GM21737 (cell line): ENCODE results near the gene TTLL10.

Experiments used
- ATAC-seq: cut with Tn5 transposase; IDR thresholded peaks from one replicate; pipeline ENCODE4 v1.9.1; 2021; ENCODE audit warnings: mild to moderate bottlenecking, moderate library complexity; ENCODE audit not compliant: unreplicated experiment

Gene TTLL10

DNA sequence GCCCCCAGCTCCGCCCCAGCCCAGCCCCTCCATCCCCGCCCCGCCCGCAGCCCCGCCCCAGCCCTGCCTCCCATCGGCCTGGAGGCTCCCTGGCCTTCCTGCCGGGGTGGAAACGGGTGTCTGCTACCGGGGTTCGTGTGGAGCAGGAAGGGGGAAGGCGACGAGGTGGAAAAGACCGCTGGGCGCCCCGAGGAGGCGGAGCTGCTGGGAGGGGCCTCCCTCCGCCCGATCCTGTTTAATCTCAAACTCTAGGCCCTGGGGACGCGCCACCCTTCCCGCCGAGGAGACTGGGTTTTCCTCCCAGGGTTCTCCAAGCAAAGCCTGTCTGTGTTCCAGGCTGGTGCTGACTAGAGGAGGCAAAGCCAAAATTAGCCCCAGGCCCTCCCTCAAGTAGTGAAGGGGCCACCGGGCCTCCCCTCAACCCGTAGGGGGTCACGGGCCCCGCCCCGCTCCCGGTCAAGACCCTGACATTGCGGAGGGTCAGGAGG, 16.2 kb upstream of the TTLL10 start:
- no peak for ATAC-seq

DNA sequence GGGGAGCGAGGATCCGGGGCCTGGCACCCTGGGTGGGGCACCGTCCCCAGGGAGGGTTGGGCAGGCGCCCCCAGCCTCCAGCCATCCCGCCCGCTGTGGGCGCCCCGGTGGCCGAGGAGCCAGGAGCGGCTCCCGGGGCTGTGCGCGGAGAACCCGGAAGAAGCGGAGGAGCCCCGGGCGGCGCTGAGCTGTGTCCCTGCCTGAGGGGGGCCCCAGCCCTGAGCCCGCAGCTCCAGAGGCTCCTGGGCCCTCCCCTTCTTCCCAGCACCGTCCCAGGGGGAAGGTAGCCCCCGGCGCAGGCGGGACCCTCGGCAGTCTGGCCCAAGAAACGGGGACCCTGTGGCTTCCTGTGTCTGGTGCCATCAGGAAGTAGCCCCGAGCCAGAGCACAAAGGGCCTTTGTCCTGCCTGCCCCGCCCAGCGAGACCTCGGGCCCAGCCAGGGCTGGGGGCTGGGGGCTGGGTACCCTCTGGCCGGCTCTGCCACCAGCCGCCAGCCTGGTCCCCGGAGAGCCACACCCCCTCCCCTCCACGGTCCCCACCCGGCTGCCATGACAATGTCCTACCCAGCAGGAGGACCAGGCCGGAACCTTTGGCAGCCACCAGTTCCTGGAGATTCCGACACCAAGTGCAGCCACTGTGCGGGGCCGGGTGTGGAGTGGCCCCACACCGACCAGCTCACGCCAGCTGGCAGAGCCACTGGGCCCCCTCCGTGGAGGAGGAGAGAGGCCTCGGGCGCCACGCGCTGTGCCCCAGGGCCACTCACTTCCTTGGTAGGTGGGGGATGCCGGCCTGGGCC, 15.6 kb upstream of the TTLL10 start:
- ATAC-seq, result no peak

DNA sequence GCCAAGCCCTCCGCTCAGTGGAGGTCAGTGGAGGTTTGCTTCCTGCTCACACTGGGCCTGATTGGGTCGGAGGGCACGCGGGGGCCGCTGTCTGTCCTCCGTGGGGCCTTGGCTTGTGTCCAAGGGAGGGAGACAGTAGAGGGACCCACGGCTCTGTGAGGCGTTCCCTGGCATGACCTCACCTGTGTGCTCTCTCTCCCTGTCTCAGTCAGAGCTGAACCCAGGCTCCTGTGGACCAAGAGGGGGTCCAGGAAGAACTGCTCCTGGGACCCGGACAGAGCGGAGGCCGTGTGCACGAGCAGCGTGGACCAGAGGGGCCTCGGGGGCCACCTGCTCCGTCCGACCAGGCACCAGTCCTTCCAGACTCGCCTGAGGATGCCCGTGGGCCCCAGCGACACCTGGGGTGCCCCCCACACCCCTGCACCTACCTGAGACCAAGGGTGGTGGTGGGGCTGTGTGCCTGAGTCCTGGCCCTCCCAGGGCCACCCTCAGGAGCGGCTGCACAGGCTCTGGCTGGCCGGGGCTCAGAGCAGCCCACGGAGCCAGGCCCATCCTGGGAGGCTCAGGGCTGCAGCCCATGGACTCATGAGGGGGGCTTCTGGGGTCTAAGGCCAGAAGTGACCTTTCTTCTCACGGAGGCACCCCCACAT, 13.3 kb upstream of the TTLL10 start:
- ATAC-seq, result no peak

DNA sequence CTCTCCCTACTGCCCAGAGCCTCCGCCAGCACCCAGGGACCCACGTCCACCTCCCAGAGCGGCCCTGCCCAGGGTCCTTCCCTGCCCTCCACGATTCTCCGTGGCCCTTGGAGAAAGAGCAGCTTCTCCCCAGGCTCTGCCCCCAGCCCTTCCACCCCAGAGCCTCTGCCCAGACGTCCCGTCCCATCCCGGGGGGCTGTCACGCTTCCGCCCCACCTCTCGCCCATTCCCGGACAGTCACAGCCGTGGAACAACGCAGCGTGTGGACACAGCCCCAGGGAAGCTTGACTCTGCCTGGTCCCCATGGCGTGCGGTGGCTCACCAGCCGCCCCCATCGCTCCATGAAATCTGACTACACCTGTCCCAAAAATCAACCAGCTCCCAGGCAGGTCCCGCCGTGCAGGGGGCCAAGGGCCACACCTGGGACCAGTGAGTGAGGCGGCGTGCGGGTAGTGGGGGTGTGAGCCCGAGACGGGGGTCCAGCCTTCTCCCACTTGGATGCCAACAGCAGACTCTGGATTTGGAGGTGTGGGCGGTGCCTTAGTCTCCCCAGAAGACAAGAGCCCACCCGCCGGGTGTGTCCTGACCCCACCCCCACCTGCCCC, 12.5 kb upstream of the TTLL10 start:
- no peak for ATAC-seq

DNA sequence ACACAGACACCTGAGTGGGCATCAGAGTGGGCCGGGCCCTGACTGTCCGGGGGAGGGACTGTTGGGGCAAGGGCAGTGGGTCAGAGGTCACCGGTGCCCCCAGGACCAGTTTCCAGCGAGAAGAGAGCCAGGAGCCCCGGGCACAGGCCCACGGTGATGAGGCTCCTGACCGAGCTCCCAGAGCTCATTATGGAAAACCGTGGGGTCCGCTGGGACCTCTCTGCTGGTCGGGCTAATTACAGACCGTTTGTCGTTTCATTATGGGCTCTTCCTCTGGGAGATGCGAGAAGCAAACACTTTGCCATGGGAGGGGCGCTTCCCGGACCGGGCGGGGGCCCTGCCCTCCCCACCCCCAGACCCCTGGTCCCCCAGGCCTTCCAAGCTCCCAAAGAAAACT, 12.0 kb upstream of the TTLL10 start:
- no peak for ATAC-seq

DNA sequence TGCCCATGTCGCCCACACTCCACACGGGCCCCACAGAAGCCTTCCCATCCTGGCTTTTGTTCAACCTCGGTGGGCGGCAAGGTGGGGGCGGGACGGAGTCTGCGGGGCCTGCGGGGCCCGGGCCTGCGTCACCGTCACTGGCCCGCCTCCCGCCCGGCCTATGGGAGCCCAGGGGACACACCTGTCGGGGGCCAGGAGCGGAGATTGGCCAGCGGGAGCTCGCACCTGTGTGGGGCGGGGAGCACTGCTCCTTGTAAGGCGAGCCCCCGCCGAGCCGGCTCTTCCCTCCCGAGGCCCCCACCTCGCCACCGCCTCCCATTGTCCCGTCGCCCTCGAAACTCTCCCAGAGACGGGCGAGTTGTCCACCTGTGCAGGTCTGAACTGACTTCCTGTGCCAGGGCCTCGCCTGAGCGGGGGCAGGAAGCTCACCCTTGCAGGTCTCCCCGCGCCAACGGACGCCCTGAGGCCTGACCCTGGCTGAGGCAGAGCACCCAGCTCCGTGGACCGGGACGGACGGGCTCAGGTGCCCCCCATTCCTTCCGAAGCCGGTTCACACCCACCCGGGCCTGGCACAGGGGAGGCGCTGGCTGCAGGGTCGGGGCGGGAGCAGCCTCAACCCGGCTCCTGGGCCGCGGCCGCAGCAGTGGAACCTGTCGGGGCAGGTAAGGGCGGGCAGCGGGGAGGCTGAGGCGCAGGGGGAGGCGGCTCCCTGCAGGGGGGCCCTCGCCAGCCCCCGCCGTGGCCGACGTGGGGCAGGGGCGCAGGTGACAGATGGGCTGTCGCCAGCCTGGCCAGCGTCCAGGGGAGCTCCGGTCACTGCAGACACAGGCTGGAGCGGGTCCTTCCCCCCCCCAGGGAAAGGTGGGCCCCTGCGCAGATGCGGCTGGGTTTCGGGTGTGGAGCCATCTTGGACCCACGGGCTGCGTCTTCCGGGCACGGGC, 10.8 kb upstream of the TTLL10 start:
- no peak for ATAC-seq

DNA sequence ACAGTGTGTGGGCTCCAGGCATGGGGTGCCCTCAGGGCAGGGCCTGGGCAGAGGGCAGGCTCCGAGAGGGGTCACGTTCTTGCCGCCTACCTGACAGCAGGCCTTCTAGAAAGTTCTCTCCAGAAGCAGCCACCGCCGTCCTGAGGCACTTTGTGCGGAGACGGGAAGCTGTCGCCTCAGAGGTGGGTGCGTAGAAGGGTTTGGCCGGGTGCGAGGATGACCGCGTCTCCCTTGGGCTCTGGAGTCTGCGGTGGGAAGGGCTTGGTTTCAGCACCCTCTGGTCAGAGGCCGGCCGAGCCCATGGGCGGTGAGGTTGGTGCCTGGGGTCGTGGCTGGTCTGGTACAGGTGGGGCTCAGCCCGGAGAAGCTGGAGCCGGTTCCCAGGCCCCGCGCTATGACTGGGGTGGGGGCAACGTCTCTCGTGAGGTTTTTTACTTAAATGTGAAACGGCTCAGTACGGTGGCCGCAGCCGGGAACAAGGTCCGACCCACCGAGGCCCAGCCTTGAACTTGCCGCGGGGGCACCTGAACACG, 10.1 kb upstream of the TTLL10 start:
- no peak for ATAC-seq

DNA sequence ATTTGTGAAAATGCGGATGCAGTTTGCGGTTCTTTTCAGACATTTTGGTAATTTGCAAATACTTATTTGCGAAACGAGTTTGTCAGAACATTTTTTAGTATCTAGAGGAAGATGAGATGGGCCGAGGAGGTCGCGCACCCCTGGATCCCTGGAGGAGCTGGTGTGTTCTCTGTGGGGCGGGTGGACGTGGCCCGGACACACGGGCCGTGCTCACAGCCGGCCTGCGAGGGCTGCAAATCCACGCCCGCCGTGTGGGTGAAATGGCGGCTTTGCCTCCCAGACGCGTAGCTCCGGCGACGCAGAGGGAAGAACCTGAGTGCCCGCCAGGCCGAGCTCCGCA, 9.3 kb upstream of the TTLL10 start:
- ATAC-seq, result no peak

DNA sequence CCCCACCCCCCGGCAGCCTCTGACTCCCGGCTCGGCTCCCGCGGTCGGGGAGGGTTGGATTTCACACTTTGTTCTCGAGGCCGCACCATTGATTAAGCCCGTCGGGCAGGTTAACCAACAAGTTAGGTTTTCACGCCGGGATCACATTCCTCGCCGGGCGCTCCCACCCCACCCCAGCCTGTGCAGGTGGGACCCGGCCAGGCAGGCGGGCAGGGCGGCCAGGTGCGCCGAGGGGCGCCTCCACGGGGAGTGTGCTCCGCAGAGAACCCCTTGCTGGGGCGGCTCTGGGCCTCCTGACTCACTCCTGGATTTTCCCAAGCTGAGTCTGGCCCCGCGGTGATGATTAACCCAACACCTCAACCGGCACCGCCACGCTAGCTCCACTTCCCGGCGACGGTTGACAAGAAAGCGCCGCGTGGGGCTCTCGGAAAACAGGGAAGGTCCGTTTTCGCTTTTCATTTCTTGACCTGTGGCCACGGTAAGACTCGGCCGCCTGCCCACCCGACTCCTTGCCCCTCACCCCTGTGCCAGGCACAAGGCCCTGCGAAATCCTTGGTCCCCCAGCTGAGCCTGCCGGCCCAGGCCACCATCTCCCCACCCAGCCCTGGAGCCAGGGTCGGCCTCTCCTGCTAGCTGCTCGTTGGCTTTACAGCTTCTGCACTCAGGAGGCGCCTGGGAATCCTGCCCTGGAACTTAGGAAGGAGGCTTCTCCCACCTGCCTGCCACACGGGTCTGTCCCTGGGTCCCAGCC, 8.8 kb upstream of the TTLL10 start:
- ATAC-seq, result no peak

DNA sequence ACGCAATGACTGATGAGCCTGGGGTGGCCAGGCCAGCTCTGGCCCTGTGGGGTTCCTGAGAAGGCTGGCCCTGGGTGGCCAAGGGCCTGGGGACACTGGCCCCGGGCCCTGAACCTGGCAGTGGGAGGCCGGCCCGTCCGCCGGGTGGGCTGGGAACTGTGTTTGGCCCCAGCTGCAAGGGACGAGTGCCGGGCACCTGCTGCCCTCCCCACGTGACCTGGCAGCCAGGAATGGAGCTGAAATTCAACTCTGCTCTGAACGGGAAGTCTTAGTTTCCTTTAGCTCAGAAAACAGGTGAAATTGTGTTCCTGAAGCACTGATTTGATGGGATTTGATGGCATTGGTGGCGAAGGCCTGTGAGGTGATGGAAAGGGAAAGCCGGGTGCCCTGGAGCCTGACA, 8.2 kb upstream of the TTLL10 start:
- ATAC-seq, result no peak

DNA sequence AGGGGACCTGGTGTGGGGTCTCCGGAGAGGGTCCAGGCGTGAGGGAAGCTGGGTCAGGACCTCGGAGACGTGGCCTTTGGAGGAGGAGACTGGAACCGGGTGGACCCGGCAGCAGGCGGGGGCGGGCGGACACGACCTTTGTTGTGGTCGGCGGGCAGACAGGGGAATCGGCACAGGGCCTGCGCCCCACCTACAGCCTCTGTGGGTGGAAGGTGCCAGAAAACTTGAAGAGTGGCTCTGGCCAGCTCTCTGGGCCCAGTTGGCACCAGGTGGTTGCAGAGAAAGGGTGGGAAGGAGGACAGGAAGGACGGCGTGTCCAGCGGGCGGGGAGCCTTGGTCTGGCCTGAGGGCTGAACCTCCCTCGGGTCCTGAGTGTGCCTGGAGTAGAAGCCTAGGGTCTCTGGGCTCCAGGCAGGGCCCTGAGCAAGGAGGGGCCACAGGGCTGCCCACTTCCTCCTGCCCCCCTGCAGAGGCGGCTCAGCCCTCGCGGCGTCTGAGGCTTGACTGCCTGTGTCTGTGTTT, 7.7 kb upstream of the TTLL10 start:
- no peak for ATAC-seq

DNA sequence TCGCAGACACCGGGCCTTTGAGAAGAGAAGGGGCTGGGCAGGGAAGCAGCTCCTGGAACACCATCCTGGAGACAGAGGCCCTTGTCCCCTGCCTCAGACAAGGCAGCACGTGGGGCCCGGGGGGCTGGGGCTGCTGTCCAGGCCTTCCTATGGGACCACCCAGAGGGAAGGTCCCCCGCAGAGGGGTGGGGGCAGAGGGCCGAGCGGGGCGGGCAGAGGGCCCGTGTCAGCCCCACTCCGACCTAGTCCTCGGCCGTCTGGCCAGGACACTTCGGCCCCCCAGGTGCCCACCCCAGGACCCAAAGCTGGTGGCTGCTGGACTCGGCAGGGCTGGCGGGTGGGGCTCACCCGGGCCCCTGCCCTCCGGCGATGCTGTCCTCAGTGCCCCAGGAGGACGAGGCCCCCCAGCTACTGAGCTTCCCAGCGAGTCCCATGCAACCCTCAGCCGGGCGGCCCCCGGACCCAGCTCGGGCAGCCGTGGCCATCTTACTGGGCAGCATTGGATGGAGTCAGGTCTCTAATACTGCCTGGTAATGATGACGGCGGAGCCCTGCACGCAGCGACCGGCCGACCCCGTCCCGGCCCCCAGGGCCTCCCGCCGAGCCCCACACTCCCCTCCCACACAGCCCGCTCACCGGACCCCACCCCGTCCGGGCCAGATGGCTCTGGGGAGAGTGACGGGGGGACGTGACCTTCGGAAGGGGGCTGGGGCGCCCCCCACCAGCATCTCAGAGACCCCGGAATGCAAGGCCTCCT, 6.9 kb upstream of the TTLL10 start:
- no peak for ATAC-seq

DNA sequence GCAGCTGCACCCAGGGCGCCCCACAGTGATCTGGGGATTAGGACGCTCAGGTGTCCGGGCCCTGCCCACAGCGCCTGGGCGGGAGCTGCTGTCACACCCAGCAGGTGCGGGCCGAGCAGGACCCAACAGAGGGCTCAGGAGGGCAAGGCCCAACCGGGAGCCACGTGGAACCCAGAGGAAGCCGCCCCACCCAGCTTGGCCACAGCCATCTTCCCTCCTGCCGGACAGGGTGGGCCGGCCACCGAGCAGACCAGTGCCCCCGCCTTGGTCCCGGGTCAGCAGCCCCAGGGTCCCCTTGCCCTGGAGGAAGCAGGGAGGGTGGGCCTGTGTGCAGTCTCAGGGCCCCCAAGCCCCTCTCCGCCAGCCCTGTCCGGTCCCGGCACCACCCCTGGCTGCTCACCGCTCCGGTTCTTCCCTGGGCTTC, 6.3 kb upstream of the TTLL10 start:
- no peak for ATAC-seq

DNA sequence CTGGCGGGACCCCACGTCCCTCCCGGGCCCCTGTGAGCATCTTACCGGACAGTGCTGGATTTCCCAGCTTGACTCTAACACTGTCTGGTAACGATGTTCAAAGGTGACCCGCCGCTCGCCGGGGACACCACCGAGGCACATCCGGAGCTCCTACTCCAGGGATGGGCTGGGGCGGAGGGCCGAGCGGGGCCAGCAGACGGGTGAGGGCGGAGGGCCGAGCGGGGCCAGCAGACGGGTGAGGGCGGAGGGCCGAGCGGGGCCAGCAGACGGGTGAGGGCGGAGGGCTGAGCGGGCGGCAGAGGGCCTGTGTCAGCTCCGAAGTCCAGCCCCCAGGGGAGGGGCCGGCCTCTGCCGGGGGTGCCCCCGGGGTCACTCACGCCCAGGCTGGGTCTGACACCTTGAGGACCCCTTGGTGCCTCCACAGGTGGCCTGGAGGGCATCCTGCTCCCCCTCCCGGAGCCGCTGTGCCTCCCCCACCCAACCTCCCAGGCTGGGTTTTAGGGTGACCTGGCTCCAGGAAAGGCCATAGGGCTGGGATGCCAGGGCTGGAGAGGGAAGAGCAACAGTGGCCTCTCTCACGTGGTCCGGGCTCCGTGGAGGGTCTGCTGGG, 5.7 kb upstream of the TTLL10 start:
- no peak for ATAC-seq

DNA sequence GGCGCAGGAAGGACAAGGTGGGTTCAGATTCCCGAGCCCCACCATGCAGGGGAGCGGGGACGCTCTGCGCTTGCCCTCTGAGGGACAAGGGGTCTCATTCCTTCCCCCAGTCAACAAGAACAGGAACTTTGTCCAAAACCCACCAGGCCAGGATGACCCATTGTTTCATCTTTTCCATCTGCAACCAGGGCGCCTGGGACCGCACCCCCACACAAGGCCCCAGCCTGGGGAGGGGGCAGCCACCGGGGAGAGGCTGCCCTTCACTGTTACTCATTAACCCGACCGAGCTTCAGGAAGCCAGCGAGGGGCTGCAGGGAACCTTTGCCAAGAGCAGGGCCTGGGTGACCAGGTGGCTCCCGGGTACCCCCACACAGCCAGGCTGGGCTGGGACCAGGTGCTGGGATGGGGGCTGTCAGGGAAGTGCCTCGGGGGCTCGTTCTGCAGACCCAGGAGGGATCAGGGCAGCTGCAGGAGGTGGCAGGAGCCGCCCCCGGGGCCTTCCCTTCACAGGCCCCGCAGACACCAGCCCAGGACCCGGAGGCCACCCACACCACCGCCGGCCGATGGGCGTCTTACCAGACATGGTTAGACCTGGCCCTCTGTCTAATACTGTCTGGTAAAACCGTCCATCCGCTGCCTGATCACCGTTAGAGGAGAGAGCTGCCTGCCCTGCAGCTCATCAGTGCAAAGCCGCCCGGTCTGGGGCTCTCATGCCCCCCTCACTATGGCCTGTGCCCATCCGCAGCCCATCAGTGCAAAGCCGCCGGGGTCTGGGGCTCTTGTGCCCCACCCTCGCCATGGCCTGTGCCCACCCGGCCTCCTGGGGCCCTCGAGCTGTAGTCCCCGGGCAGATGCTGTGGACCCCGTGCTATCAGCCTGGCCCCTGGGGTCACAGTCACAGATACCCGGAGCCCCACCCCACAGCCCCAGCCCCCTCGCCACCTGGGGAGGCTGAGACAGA, 4.9 kb upstream of the TTLL10 start:
- no peak for ATAC-seq

DNA sequence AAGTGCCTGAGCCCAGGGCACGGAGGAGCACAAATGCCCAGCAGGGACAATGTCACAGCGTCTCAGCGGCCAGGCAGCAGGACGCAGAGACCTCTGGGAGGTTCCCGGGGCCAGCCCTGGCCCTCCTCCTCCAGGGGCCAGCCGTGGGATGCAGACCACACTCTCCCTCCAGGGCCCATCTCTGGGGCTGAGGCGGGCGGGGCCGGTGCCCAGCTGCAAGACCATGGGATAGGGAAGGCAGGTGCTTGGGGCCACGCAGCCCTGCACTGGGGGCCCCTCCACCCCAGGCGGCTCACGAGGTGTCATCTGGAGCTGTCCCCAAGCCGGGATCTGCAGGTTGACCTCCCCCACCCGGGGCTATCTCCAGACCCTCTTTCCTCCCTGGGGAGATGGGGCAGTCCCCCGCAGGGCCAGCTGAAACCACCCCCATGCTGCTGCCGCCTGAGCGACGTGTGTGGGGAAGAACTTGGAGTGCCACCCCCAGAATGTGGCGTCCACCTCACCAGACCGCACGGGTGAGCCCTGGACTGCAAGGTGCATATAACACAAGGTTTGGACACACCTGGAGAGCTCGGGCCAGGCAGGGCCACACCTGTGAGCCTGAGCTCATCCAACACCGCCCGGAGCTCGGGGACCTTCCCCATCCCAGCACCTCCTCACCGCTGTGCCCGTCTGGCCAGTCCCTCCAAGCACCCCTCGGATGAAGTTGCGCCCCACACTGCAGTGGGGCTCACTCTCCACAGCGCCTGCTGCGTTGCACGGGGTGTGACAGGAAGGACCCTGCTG, 4.1 kb upstream of the TTLL10 start:
- no peak for ATAC-seq
